Gastroesophageal sphincter (tissue), 3 donors: ENCODE measurements around the gene MACROD2.

Source experiments
- CTCF ChIP-seq, 4 experiments: fragments of 200-600 bp in 2 of 4; fragments of 450-650 bp in 2 of 4; sonication (generic) in 1 of 4; IDR thresholded peaks; one replicate each; pipeline ENCODE4 v1.5.1; 2017 to 2019; ENCODE audit warnings: antibody characterized with exemption in 4 of 4, mild to moderate bottlenecking in 2 of 4, moderate library complexity in 2 of 4
- POLR2A ChIP-seq, 2 donors: fragments of 450-650 bp; IDR thresholded peaks; one replicate each; pipeline ENCODE4 v1.6.1; 2017; ENCODE audit warnings: antibody characterized with exemption in 2 of 2, mild to moderate bottlenecking in 2 of 2, moderate library complexity in 1 of 2
- POLR2AphosphoS5 ChIP-seq: sonication (generic); formaldehyde crosslinking; IDR thresholded peaks from one replicate; pipeline ENCODE4 v1.6.1; 2017; ENCODE audit warnings: antibody characterized with exemption

DNA sequence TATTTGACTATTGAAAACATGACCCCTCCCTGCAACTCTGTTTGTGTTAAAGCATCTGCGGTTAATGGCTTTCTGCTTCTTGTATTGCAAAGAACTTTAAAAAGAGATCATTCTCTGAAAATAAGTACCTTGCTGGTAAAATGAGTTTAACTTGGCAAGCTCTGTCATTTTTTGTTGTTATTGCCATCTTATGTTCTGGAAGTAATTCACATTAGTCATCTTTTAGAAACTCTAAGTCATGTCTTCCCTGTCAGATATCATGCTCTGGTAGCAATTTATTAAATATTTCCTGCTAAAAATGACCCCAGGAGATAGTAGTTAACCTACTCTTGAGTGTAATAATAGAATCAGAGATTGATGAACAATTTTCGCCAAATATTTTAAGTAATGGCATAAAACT, 1687.4 kb downstream of the MACROD2 start:
- no peak for TF ChIP-seq POLR2A (IDR thresholded peaks at IDR 0.05)
- no peak for TF ChIP-seq CTCF (IDR thresholded peaks at IDR 0.05)
- no peak for TF ChIP-seq POLR2AphosphoS5
